Astrocyte (in vitro differentiated cells and primary cell): ENCODE measurements around the gene PPP2R5C.

ENCODE experiments used
- CTCF ChIP-seq: IDR thresholded peaks from 2 replicates; pipeline ENCODE4 v1.5.1; 2011; ENCODE audit warnings: low read depth, mild to moderate bottlenecking, inconsistent platforms, low read length, moderate library complexity; ENCODE audit not compliant: insufficient read depth
- EZH2 ChIP-seq: IDR thresholded peaks from 2 replicates; pipeline ENCODE4 v1.6.1; 2012; ENCODE audit warnings: mild to moderate bottlenecking, low read length, inconsistent platforms; ENCODE audit not compliant: insufficient read depth

- TF ChIP-seq CTCF (no peak), EZH2 (no peak)
Measured at GRCh38 chr14:101962503-101962874, 201.0 kb downstream of the PPP2R5C start.
